Measurements from ENCODE around the gene GADL1.

DNA sequence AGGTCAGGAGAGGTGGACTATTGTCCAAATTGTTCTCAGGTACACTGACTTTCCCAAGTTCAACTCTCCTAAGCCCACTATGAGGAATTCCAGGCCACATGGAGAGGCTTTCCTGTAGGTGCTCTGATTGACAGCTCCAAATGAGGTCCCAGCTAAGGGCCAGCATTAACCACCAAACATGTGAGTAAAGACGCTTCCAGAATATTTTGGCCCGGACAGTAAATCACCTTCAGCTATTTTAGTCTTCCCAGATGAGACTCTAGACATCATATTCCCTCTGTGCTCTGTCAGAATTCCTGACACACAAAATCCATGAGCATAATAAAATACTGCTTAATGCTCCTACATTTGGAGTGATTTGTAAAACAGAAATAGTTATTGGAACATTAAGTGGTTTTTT, 152.6 kb downstream of the GADL1 start:
- TF ChIP-seq, protein P1, sequence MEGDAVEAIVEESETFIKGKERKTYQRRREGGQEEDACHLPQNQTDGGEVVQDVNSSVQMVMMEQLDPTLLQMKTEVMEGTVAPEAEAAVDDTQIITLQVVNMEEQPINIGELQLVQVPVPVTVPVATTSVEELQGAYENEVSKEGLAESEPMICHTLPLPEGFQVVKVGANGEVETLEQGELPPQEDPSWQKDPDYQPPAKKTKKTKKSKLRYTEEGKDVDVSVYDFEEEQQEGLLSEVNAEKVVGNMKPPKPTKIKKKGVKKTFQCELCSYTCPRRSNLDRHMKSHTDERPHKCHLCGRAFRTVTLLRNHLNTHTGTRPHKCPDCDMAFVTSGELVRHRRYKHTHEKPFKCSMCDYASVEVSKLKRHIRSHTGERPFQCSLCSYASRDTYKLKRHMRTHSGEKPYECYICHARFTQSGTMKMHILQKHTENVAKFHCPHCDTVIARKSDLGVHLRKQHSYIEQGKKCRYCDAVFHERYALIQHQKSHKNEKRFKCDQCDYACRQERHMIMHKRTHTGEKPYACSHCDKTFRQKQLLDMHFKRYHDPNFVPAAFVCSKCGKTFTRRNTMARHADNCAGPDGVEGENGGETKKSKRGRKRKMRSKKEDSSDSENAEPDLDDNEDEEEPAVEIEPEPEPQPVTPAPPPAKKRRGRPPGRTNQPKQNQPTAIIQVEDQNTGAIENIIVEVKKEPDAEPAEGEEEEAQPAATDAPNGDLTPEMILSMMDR (IDR thresholded peaks at IDR 0.05) = no peak
- no peak for TF ChIP-seq POLR2A (IDR thresholded peaks at IDR 0.05)
